NT2/D1 (cell line): Measurements from ENCODE around the gene FCGR3A.
"Not testable (repeated sequence)": the region's sequence is repeated elsewhere in the genome, so short reads cannot be mapped to it uniquely, and the experiment has no call there.

Experiments used
- DNase-seq: peaks from one replicate; pipeline ENCODE4 v3.0.0-alpha.2; 2011; ENCODE audit warnings: low read depth, low spot score
- H3K27me3 ChIP-seq: 2 replicates; pipeline ENCODE4 v1.6.0; 2011; ENCODE audit warnings: mild to moderate bottlenecking; ENCODE audit not compliant: insufficient read length, insufficient read depth
- H3K36me3 ChIP-seq: 2 replicates; pipeline ENCODE4 v1.6.1; 2011; ENCODE audit warnings: mild to moderate bottlenecking, low read length, mixed read lengths; ENCODE audit not compliant: insufficient read depth, insufficient read length
- H3K4me1 ChIP-seq: 2 replicates; pipeline ENCODE4 v1.5.1; 2011; ENCODE audit not compliant: insufficient read depth, insufficient read length
- H3K4me3 ChIP-seq: 2 replicates; pipeline ENCODE4 v1.5.1; 2011; ENCODE audit warnings: low read depth; ENCODE audit not compliant: insufficient read length
- H3K9ac ChIP-seq: 2 replicates; pipeline ENCODE4 v1.6.0; 2011; ENCODE audit warnings: low read depth; ENCODE audit not compliant: insufficient read length
- H3K9me3 ChIP-seq: 2 replicates; pipeline ENCODE4 v1.5.1; 2011; ENCODE audit warnings: mild to moderate bottlenecking, low read length; ENCODE audit not compliant: insufficient read depth
- YY1 ChIP-seq: IDR thresholded peaks from 2 replicates; pipeline ENCODE4 v1.6.1; 2011; ENCODE audit not compliant: insufficient read length, insufficient read depth
- ZNF274 ChIP-seq: IDR thresholded peaks from 2 replicates; pipeline ENCODE4 v1.6.1; 2011; ENCODE audit warnings: mild to moderate bottlenecking, low read depth, low read length

The FCGR3A gene

GRCh38 chr1:161524742-161525291 lies 24.8 kb downstream of the FCGR3A start:
- Histone ChIP-seq H3K4me3 (peak overlapping the region; percentile 59), H3K9ac (peak overlapping the region; percentile 50), H3K27me3 (peaks cover 23% of the 10 kb centered on the region)
- not testable (repeated sequence) for H3K9me3 ChIP-seq, H3K4me1 ChIP-seq, H3K36me3 ChIP-seq, DNase-seq

- peak; percentile 54 for DNase-seq
- not testable (repeated sequence) for H3K4me1 ChIP-seq, H3K36me3 ChIP-seq, H3K9me3 ChIP-seq
- Histone ChIP-seq H3K4me3 (peak within 1 kb of the TSS; percentile 78), H3K9ac (peak within 1 kb of the TSS; percentile 85), H3K27me3 (peaks cover 23% of the 10 kb centered on the region)
These were observed 25.5 kb downstream of the FCGR3A start, which contains the start of gene HSPA6 for GRCh38 chr1:161523817-161524741. TSS of gene HSPA6 (plus strand) at chr1:161524540. CDS start at chr1:161524659, 119 bp downstream.

GRCh38 chr1:161523041-161523816 lies 26.4 kb downstream of the FCGR3A start:
- not testable (repeated sequence) for H3K9ac ChIP-seq, H3K36me3 ChIP-seq, H3K4me3 ChIP-seq, H3K9me3 ChIP-seq, H3K4me1 ChIP-seq, DNase-seq
- H3K27me3 ChIP-seq: peaks cover 23% of the 10 kb centered on the region

GRCh38 chr1:161513953-161514352 lies 35.7 kb downstream of the FCGR3A start:
- H3K9ac ChIP-seq, DNase-seq, H3K36me3 ChIP-seq, H3K27me3 ChIP-seq, H3K4me3 ChIP-seq, H3K4me1 ChIP-seq, H3K9me3 ChIP-seq: not testable (repeated sequence)

GRCh38 chr1:161513448-161513780 lies 36.2 kb downstream of the FCGR3A start:
- not testable (repeated sequence) for DNase-seq, H3K36me3 ChIP-seq, H3K27me3 ChIP-seq, H3K9me3 ChIP-seq, H3K4me3 ChIP-seq, H3K9ac ChIP-seq, H3K4me1 ChIP-seq

- not testable (repeated sequence) for H3K27me3 ChIP-seq, H3K9ac ChIP-seq, DNase-seq, H3K36me3 ChIP-seq, H3K9me3 ChIP-seq, H3K4me1 ChIP-seq, H3K4me3 ChIP-seq
These were observed 36.8 kb downstream of the FCGR3A start for GRCh38 chr1:161512636-161513447.

GRCh38 chr1:161511756-161512060 lies 37.9 kb downstream of the FCGR3A start:
- Histone ChIP-seq H3K27me3 (no peaks in the 10 kb centered on the region), H3K9me3 (no peaks in the 10 kb centered on the region), H3K9ac (no peak overlapping the region), H3K4me3 (no peak overlapping the region), H3K4me1 (peaks cover 5% of the 10 kb centered on the region), H3K36me3 (no peaks in the 10 kb centered on the region)
- TF ChIP-seq YY1 (no peak), ZNF274 (no peak)
- no peak for DNase-seq
